ENCODE results near the gene FRMD4A.
A peak's percentile ranks its signal among the peaks of the same experiment; 100 is the strongest.
"Not testable (repeated sequence)": the region's sequence is repeated elsewhere in the genome, so short reads cannot be mapped to it uniquely, and the experiment has no call there.

Gene FRMD4A

DNA sequence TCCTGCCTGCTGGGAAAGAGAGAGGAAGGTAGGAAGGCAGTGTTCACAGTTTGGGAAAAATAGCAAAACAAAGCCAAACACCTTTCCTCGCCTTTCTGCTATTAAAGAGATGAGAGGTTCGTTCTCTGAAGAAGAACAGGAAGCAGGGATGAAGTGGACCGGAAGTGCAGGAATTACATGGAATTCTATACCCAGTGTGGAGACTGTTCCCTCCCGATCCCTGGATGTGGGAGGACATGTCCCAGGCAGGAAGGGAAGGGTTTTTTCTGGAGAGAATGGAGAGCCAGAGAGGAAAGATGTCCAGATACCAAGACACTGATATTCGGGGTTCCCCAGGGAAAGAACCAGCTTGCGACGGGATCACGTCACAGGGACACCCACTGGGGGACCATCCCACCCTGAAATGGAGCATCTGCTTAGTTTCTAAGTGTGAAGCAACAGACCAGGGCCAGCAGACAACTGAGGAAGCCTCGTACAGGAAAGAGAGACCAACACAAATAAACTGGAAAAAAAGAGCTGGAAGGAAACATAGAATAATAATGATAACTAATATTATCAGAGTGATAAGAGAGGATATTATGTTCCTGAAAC, 556.3 kb downstream of the FRMD4A start:
- DNase-seq (ENCODE audit: insufficient read length), result no peak
- FAIRE-seq, result peak; percentile 17
- TF ChIP-seq TAF1 (IDR thresholded peaks at IDR 0.05; ENCODE audit: borderline replicate concordance, low read depth, low read length), result no peak
- TF ChIP-seq POLR2AphosphoS5 (IDR thresholded peaks at IDR 0.05; ENCODE audit: low read depth, low read length), result no peak
- no peak for TF ChIP-seq POLR2A (IDR thresholded peaks at IDR 0.05; ENCODE audit: low read depth, low read length)

DNA sequence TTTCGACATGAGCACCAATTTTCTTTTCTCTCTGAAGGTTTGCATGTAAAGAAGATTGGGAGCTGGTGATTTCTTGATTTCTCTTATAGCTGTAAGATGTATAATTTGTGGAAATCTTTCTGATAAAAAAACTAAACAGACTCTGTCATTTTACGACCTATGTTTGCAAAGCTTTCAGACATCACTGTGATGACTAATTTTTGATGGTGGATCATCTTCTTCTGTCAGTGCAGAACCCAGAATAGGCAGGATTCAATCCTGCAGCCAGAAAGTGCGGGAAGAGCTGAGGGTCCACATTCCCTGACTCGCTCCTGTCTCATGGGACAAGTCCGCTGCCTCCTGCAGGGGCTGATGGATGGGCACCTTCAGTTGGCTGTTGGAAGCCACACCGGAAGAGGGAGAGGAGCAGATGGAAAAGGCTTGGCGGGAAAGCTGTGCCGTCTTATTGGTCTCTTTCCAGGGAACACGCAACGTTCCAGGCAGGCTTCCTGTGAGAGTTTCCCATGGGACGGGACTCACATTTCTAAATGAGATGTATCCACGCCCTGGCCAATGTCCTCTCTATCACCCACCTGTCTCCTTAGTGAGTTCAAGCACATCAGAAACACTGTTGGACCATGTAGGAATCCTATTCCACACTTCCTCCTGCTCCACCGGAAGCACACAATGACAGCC, 557.1 kb downstream of the FRMD4A start:
- FAIRE-seq (no peak), DNase-seq (ENCODE audit: insufficient read length) (no peak)
- TF ChIP-seq TAF1 (IDR thresholded peaks at IDR 0.05; ENCODE audit: borderline replicate concordance, low read depth, low read length), result no peak
- TF ChIP-seq POLR2A (IDR thresholded peaks at IDR 0.05; ENCODE audit: low read depth, low read length), result no peak
- TF ChIP-seq POLR2AphosphoS5 (IDR thresholded peaks at IDR 0.05; ENCODE audit: low read depth, low read length), result no peak

DNA sequence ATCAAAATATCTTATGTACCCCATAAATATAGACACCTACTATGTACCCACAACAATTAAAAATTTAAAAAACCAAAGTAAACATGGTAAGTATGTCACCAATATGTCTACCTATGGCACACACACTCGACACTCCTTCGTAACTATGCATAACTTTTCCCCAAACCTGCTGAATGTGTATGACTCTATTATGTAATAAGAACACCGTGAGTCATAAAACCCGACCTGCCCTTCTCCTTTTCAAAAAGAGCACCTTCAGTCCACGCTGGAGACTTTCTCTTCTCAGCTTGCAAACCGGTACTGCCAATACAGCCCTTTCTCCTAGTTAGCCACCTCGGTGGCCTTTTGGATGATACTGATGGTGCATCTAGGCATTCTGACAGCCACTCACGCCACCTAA, 557.7 kb downstream of the FRMD4A start:
- no peak for FAIRE-seq
- TF ChIP-seq TAF1 (IDR thresholded peaks at IDR 0.05; ENCODE audit: borderline replicate concordance, low read depth, low read length), result no peak
- TF ChIP-seq POLR2AphosphoS5 (IDR thresholded peaks at IDR 0.05; ENCODE audit: low read depth, low read length), result no peak
- TF ChIP-seq POLR2A (IDR thresholded peaks at IDR 0.05; ENCODE audit: low read depth, low read length), result no peak
- no peak for DNase-seq (ENCODE audit: insufficient read length)

DNA sequence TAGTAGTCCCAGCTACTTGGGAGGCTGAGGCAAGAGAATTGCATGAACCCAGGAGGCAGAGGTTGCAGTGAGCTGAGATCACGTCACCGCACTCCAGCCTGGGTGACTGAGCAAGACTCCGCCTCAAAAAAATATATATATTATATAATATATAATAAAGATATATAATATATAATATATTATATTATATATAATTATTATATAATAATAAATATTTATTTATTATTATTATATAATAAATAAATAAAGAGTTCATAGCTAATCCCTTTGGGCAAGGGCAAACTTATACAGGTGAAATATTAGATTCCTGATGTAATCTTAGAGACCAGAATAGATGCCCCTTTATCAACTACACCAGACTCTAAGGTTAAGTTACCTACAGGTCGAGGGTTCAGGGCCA, 558.7 kb downstream of the FRMD4A start:
- no peak for FAIRE-seq
- no peak for TF ChIP-seq TAF1 (IDR thresholded peaks at IDR 0.05; ENCODE audit: borderline replicate concordance, low read depth, low read length)
- no peak for TF ChIP-seq POLR2AphosphoS5 (IDR thresholded peaks at IDR 0.05; ENCODE audit: low read depth, low read length)
- no peak for TF ChIP-seq POLR2A (IDR thresholded peaks at IDR 0.05; ENCODE audit: low read depth, low read length)
- DNase-seq (ENCODE audit: insufficient read length), result no peak

DNA sequence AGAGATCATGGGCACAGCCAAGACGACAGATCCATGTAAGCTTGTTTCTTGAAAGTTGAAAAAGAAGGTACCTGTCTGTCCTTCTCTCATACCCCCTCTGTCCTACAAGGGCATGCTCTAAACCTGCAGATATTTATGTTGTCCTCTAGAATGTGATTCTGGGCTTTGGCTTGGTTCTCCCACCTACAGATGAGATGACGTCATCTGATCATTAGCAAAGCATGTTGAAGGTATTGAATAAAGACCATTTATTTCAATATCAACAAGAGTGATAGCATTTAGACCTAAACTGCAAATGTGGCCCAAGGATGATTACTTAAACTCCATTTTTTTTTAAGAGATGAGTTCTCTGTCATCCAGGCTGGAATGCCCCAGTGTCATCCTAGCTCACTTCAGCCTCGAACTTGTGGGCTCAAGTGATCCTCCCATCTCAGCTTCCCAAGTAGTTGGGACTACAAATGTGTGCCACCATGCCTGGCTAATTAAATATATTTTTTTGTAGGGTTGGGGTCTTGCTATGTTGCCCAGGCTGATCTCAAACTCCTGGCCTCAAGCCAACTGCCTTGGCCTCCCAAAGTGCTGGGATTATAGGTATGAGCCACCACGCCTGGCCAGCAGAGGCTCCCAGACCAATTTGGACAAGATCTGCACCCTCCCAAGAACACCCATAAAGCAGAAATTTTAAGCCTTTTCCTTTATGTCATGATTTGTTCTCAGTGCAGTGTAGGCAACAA, 559.8 kb downstream of the FRMD4A start:
- FAIRE-seq (peak; percentile 44), DNase-seq (ENCODE audit: insufficient read length) (no peak)
- TF ChIP-seq POLR2AphosphoS5 (IDR thresholded peaks at IDR 0.05; ENCODE audit: low read depth, low read length) (no peak), TAF1 (IDR thresholded peaks at IDR 0.05; ENCODE audit: borderline replicate concordance, low read depth, low read length) (no peak), POLR2A (IDR thresholded peaks at IDR 0.05; ENCODE audit: low read depth, low read length) (no peak)

DNA sequence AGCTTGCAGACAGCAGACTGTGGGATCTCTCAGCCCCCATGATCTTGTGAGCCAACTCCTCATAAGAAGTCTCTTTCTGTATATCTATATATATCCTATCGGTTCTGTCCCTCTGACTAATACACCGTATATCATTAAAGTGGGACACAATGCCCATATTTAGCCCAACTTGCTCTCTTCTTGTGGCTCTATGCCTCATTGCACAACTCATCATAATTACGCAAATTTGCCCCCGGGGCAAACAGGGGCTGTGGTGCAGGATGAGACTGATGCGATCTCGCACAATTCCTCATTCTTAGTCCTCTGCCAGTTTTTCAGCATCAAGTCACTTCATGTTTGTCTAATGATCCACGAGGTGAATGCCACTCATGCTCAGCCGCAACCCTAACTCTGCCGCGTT, 560.8 kb downstream of the FRMD4A start:
- no peak for FAIRE-seq
- no peak for TF ChIP-seq POLR2AphosphoS5 (IDR thresholded peaks at IDR 0.05; ENCODE audit: low read depth, low read length)
- no peak for TF ChIP-seq TAF1 (IDR thresholded peaks at IDR 0.05; ENCODE audit: borderline replicate concordance, low read depth, low read length)
- TF ChIP-seq POLR2A (IDR thresholded peaks at IDR 0.05; ENCODE audit: low read depth, low read length), result no peak
- no peak for DNase-seq (ENCODE audit: insufficient read length)

DNA sequence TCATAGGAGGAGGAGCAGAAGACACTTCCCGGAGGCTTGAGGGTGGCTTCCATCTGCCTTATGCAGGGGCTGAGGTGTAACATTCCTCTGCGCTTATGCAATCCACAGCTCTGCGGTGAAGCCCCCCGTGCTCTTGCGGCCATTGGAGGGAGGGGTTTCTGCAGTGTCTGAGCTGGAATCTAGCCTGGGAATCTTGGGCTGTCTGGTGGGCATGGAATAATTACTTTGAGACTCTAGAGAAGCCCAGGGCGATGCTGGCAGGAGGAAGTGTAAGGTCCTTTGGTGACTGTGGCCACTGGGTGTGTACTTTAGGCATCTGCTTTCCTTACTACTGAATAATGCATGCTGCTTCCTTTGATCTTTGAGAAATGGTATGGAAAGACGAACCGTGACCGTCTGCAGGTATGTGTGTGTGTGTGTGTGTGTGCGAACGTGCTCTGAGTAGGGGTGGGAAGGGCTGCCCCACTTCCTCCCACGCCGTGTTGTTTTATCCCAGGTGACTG, 563.0 kb downstream of the FRMD4A start:
- FAIRE-seq, result no peak
- no peak for DNase-seq (ENCODE audit: insufficient read length)
- TF ChIP-seq POLR2A (IDR thresholded peaks at IDR 0.05; ENCODE audit: low read depth, low read length) (no peak), POLR2AphosphoS5 (IDR thresholded peaks at IDR 0.05; ENCODE audit: low read depth, low read length) (no peak)

DNA sequence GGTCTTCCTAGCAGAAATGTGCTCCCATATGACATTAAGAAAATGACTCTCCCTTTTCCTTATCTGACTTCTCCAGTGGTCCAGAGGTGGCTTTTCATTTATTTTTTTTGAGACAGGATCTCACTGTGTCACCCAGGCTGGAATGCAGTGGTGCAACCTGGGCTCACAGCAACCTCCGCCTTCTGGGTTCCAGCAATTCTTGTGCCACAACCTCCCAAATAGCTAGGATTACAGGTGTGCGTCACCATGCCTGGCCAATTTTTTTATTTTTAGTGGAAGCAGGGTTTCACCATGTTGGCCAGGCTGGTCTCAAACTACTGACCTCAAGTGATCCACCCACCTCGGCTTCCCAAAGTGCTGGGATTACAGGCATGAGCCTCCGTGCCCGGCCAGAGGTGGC, 563.6 kb downstream of the FRMD4A start:
- not testable (repeated sequence) for DNase-seq (ENCODE audit: insufficient read length); FAIRE-seq

DNA sequence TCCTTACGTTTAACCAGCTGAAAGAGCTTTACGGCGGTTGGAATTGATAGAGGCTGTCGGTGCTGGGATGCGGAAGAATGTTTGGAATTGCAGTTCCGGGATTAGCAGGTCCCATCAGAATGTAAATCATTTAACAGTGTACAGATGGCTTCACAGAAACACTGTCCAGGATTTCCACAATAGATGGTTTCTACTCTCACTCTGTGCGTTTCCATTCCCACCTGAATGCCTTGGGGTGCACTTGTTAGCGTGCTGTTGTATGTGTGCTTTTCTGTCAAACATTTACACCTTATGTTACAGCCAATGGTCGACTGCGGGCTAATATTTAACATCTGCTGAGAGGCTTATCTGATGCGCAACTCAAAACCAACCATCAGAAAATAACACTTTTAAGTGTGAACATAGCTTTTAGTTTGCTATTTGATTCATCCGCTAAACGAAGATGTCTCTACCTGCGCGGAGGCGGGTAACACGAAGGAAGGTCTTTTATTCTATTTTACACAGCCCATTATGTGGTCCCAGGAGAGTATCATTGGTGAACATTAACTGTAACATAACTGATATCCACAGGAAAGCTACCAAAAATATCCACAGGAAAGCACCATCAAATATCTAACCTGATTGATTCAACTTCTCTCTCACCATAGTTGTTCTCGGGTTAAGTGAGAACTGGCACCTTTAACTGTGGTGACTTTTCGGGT, 564.9 kb downstream of the FRMD4A start:
- TF ChIP-seq POLR2A (IDR thresholded peaks at IDR 0.05; ENCODE audit: low read depth, low read length), result no peak
- TF ChIP-seq POLR2AphosphoS5 (IDR thresholded peaks at IDR 0.05; ENCODE audit: low read depth, low read length), result no peak
- no peak for TF ChIP-seq TAF1 (IDR thresholded peaks at IDR 0.05; ENCODE audit: borderline replicate concordance, low read depth, low read length)
- FAIRE-seq, result no peak
- no peak for DNase-seq (ENCODE audit: insufficient read length)

DNA sequence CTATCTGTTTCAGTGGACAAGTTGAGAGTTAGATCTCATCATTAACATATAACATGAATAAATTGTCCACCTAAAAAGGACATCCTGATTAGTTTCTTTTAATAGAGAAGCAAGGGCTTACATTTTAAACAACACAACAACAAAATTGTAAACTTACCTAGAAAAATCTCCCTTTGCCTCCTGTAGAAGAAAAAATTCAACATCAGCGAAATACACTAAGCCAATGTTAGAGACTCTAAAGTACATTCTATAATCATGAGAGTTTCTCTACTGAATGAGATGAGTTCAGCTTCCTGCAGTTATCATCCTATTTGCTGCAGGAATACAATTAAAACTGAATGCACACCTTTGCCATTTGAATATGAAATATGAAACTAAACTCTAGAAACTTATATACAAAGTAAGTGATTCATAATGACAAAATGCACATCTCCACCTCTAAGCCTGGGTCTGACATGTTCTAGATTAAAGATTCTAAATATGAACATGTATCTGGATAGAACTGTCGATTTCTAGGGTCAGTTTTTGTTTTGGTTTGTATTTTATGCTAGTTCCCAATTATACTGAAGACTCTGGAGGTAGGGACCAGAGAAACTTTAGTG, 569.1 kb downstream of the FRMD4A start:
- TF ChIP-seq POLR2A (IDR thresholded peaks at IDR 0.05; ENCODE audit: low read depth, low read length) (no peak), TAF1 (IDR thresholded peaks at IDR 0.05; ENCODE audit: borderline replicate concordance, low read depth, low read length) (no peak), POLR2AphosphoS5 (IDR thresholded peaks at IDR 0.05; ENCODE audit: low read depth, low read length) (no peak)
- FAIRE-seq (no peak), DNase-seq (ENCODE audit: insufficient read length) (no peak)

DNA sequence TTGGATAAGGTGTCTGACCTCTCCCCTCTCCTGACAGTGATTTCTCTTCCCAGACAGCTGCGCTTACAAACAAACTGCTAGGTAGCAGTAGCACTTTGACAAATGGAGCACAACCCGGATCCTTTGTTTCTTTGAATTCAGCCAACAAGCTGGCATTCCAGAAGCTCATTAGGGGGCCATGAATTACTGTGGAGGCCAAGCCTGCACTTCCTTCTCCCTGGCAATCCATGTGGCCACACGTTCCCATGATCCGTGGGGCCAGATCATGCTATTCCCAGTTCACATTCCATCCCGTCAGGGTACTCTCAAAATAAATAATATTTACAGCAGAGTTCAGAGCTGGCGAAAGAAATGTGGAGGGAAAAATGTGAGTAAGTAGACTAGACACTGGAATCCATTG, 571.6 kb downstream of the FRMD4A start:
- FAIRE-seq, result no peak
- no peak for TF ChIP-seq POLR2AphosphoS5 (IDR thresholded peaks at IDR 0.05; ENCODE audit: low read depth, low read length)
- TF ChIP-seq TAF1 (IDR thresholded peaks at IDR 0.05; ENCODE audit: borderline replicate concordance, low read depth, low read length), result no peak
- TF ChIP-seq POLR2A (IDR thresholded peaks at IDR 0.05; ENCODE audit: low read depth, low read length), result no peak
- no peak for DNase-seq (ENCODE audit: insufficient read length)

Measured in GM12892 (cell line).